ENCODE measurements around the gene GJA8. TPM values are rescaled to one million over a fixed set of nuclear protein-coding genes. Genes with fewer than 3 reads are reported as not detected.
A peak's percentile ranks its signal among the peaks of the same experiment; 100 is the strongest.

Gene GJA8
- total and polyA plus RNA-seq, 12 donors, result not detected

- Histone ChIP-seq H3K27ac (no peak overlapping the region), H3K9me3 (replicated peaks in 1 of 3) (no peaks in the 10 kb centered on the region), H3K27me3 (no peaks in the 10 kb centered on the region), H3K4me3 (no peak overlapping the region), H3K4me1 (replicated peaks in 1 of 2) (no peaks in the 10 kb centered on the region), H3K36me3 (replicated peaks in 1 of 2) (no peaks in the 10 kb centered on the region)
- TF ChIP-seq POLR2A (IDR thresholded peaks at IDR 0.05) (no peak), CTCF (IDR thresholded peaks at IDR 0.05) (no peak)
- no peak for DNase-seq
- intact Hi-C loops (cut with DNase I), result loop anchor here (5.0 kb wide), 2 partner anchors 170 to 250 kb away; no protein-coding TSS in a partner anchor
- WGBS, 4 donors, result 71 to 79% (median 76%) methylated on average over 5 of the region's 5 CpGs
These were observed 10.4 kb upstream of the GJA8 start for GRCh38 chr1:147892216-147892615.

- H3K9me3 ChIP-seq (replicated peaks in 1 of 3), result no peaks in the 10 kb centered on the region
- no peak for TF ChIP-seq POLR2A (IDR thresholded peaks at IDR 0.05)
- TF ChIP-seq CTCF (IDR thresholded peaks at IDR 0.05), result peak; percentile 88 to 98 (median 94)
- no peak overlapping the region for H3K27ac ChIP-seq
- no peaks in the 10 kb centered on the region for H3K4me1 ChIP-seq (replicated peaks in 1 of 2)
- intact Hi-C loops (cut with DNase I), result loop anchor here (5.0 kb wide), 2 partner anchors 170 to 250 kb away; no protein-coding TSS in a partner anchor
- 0 to 4% (median 0%) methylated on average over 1 of the region's 1 CpG for WGBS, 4 donors
- H3K36me3 ChIP-seq (replicated peaks in 1 of 2), result no peaks in the 10 kb centered on the region
- H3K4me3 ChIP-seq, result no peak overlapping the region
- peak in 6 of 7 donors; percentile 39 to 67 (median 48) for DNase-seq
- no peaks in the 10 kb centered on the region for H3K27me3 ChIP-seq
These were observed 9.8 kb upstream of the GJA8 start for GRCh38 chr1:147892731-147893214.

- H3K4me3 ChIP-seq, result no peak overlapping the region
- intact Hi-C loops (cut with DNase I), result no loop called here
- no peaks in the 10 kb centered on the region for H3K9me3 ChIP-seq (replicated peaks in 1 of 3)
- no peak overlapping the region for H3K27ac ChIP-seq
- H3K4me1 ChIP-seq (replicated peaks in 1 of 2), result no peaks in the 10 kb centered on the region
- H3K36me3 ChIP-seq (replicated peaks in 1 of 2), result no peaks in the 10 kb centered on the region
- no peaks in the 10 kb centered on the region for H3K27me3 ChIP-seq
- WGBS, 4 donors, result 59 to 73% (median 64%) methylated on average over 4 of the region's 4 CpGs
- TF ChIP-seq CTCF (IDR thresholded peaks at IDR 0.05), result no peak
- no peak for TF ChIP-seq POLR2A (IDR thresholded peaks at IDR 0.05)
- DNase-seq, result no peak
These were observed 7.5 kb upstream of the GJA8 start for GRCh38 chr1:147895123-147895522.

- no peak for TF ChIP-seq POLR2A (IDR thresholded peaks at IDR 0.05)
- no peak for TF ChIP-seq CTCF (IDR thresholded peaks at IDR 0.05)
- peak in 6 of 7 donors; percentile 29 to 59 (median 50) for DNase-seq
- Histone ChIP-seq H3K4me3 (no peak overlapping the region), H3K4me1 (replicated peaks in 1 of 2) (no peaks in the 10 kb centered on the region), H3K27ac (no peak overlapping the region), H3K9me3 (replicated peaks in 1 of 3) (no peaks in the 10 kb centered on the region), H3K27me3 (no peaks in the 10 kb centered on the region), H3K36me3 (replicated peaks in 1 of 2) (no peaks in the 10 kb centered on the region)
- 28 to 45% (median 36%) methylated on average over 7 to 8 of the region's 8 CpGs for WGBS, 4 donors
- intact Hi-C loops (cut with DNase I), result no loop called here
These were observed 5.4 kb upstream of the GJA8 start for GRCh38 chr1:147897029-147897752.
